ENCODE measurements around the gene CCND1.

The CCND1 gene

GRCh38 chr11:69649576-69649900, 8.6 kb downstream of the CCND1 start:
- Histone ChIP-seq H3K27ac (no peak overlapping the region), H3K27me3 (ENCODE audit: insufficient read depth, low read depth) (peaks cover 56% of the 10 kb centered on the region), H2AFZ (ENCODE audit: low read depth) (no peak overlapping the region), H3K4me3 (IDR thresholded peaks at IDR 0.05; ENCODE audit: insufficient read depth, low read depth, low read length) (no peak overlapping the region), H4K20me1 (ENCODE audit: insufficient read depth) (no peaks in the 10 kb centered on the region), H3K36me3 (ENCODE audit: insufficient read depth) (no peaks in the 10 kb centered on the region), H3K4me1 (ENCODE audit: low read depth, poor library complexity, severe bottlenecking) (no peaks in the 10 kb centered on the region), H3K9ac (no peak overlapping the region), H3K4me2 (no peak overlapping the region), H3K79me2 (ENCODE audit: insufficient read depth, low read depth) (no peaks in the 10 kb centered on the region)
- TF ChIP-seq CTCF (conservative IDR thresholded peaks at IDR 0.05; ENCODE audit: low read depth, low read length): no peak

GRCh38 chr11:69650081-69650831, 9.3 kb downstream of the CCND1 start:
- Histone ChIP-seq H3K9ac (no peak overlapping the region), H2AFZ (ENCODE audit: low read depth) (no peak overlapping the region), H3K4me1 (ENCODE audit: low read depth, poor library complexity, severe bottlenecking) (no peaks in the 10 kb centered on the region), H3K27ac (no peak overlapping the region), H3K4me3 (IDR thresholded peaks at IDR 0.05; ENCODE audit: insufficient read depth, low read depth, low read length) (no peak overlapping the region), H4K20me1 (ENCODE audit: insufficient read depth) (no peaks in the 10 kb centered on the region), H3K4me2 (no peak overlapping the region), H3K27me3 (ENCODE audit: insufficient read depth, low read depth) (peaks cover 56% of the 10 kb centered on the region), H3K36me3 (ENCODE audit: insufficient read depth) (no peaks in the 10 kb centered on the region), H3K79me2 (ENCODE audit: insufficient read depth, low read depth) (no peaks in the 10 kb centered on the region)
- no peak for TF ChIP-seq CTCF (conservative IDR thresholded peaks at IDR 0.05; ENCODE audit: low read depth, low read length)

- Histone ChIP-seq H3K27me3 (ENCODE audit: insufficient read depth, low read depth) (peaks cover 52% of the 10 kb centered on the region), H2AFZ (ENCODE audit: low read depth) (no peak overlapping the region), H3K4me3 (IDR thresholded peaks at IDR 0.05; ENCODE audit: insufficient read depth, low read depth, low read length) (no peak overlapping the region), H3K27ac (no peak overlapping the region), H3K4me2 (no peak overlapping the region), H4K20me1 (ENCODE audit: insufficient read depth) (no peaks in the 10 kb centered on the region), H3K79me2 (ENCODE audit: insufficient read depth, low read depth) (no peaks in the 10 kb centered on the region), H3K9ac (no peak overlapping the region), H3K36me3 (ENCODE audit: insufficient read depth) (no peaks in the 10 kb centered on the region), H3K4me1 (ENCODE audit: low read depth, poor library complexity, severe bottlenecking) (no peaks in the 10 kb centered on the region)
- no peak for TF ChIP-seq CTCF (conservative IDR thresholded peaks at IDR 0.05; ENCODE audit: low read depth, low read length)
Observed at GRCh38 chr11:69650832-69651344, 9.9 kb downstream of the CCND1 start.

- H3K36me3 ChIP-seq (ENCODE audit: insufficient read depth): no peaks in the 10 kb centered on the region
Observed at GRCh38 chr11:69651834-69652620, 11.1 kb downstream of the CCND1 start.

More at GRCh38 chr11:69651834-69652620, 11.1 kb downstream of the CCND1 start:
- Histone ChIP-seq H3K27me3 (ENCODE audit: insufficient read depth, low read depth) (peaks cover 47% of the 10 kb centered on the region), H3K9ac (no peak overlapping the region), H3K27ac (no peak overlapping the region), H3K4me3 (IDR thresholded peaks at IDR 0.05; ENCODE audit: insufficient read depth, low read depth, low read length) (no peak overlapping the region), H4K20me1 (ENCODE audit: insufficient read depth) (no peaks in the 10 kb centered on the region), H3K4me2 (no peak overlapping the region), H3K79me2 (ENCODE audit: insufficient read depth, low read depth) (no peaks in the 10 kb centered on the region), H2AFZ (ENCODE audit: low read depth) (no peak overlapping the region), H3K4me1 (ENCODE audit: low read depth, poor library complexity, severe bottlenecking) (no peaks in the 10 kb centered on the region)
- TF ChIP-seq CTCF (conservative IDR thresholded peaks at IDR 0.05; ENCODE audit: low read depth, low read length): no peak

Data from KMS-11 (cell line).